Thyroid gland (tissue), 4 donors: Measurements from ENCODE around the gene MICAL3.

Experiments used
- CTCF ChIP-seq, 6 experiments: fragments of 200-600 bp in 3 of 6; fragments of 450-650 bp in 3 of 6; sonication (generic) in 3 of 6; IDR thresholded peaks; one replicate each; pipeline ENCODE4 v1.5.1; 2016 to 2019; ENCODE audit warnings: antibody characterized with exemption in 6 of 6, mild to moderate bottlenecking in 2 of 6, inconsistent platforms in 1 of 6, moderate library complexity in 1 of 6
- POLR2A ChIP-seq, 2 donors: fragments of 450-650 bp; IDR thresholded peaks; one replicate each; pipeline ENCODE4 v1.6.1; 2017; ENCODE audit warnings: antibody characterized with exemption in 2 of 2, mild to moderate bottlenecking in 2 of 2, moderate library complexity in 1 of 2

GRCh38 chr22:17775781-17776465 lies 248.4 kb downstream of the MICAL3 start:
- no peak for TF ChIP-seq POLR2A (IDR thresholded peaks at IDR 0.05)
- no peak for TF ChIP-seq CTCF (IDR thresholded peaks at IDR 0.05)
